Measurements from ENCODE around the gene NFATC2.

GRCh38 chr20:51402201-51402600 lies 140.3 kb downstream of the NFATC2 start:
- TF ChIP-seq ELK1 (IDR thresholded peaks at IDR 0.05; ENCODE audit: borderline replicate concordance, low read depth, low read length) (no peak), POLR2A (IDR thresholded peaks at IDR 0.05; ENCODE audit: low read depth, low read length) (no peak), MXI1 (IDR thresholded peaks at IDR 0.05; ENCODE audit: borderline replicate concordance, low read depth, low read length) (no peak), CTCF (conservative IDR thresholded peaks at IDR 0.05; ENCODE audit: low read depth, low read length) (no peak), CEBPB (IDR thresholded peaks at IDR 0.05; ENCODE audit: low read depth, low read length) (no peak), RFX5 (IDR thresholded peaks at IDR 0.05; ENCODE audit: low read depth, low read length) (no peak), RAD21 (IDR thresholded peaks at IDR 0.05; ENCODE audit: low read length) (no peak), NFE2L2 (IDR thresholded peaks at IDR 0.05; ENCODE audit: low read depth, low read length) (no peak), CHD1 (IDR thresholded peaks at IDR 0.05; ENCODE audit: low read depth, low read length) (no peak), USF2 (IDR thresholded peaks at IDR 0.05; ENCODE audit: low read depth, low read length) (no peak), BHLHE40 (IDR thresholded peaks at IDR 0.05; ENCODE audit: low read depth, low read length) (no peak)

All from IMR-90 (cell line).